ENCODE measurements around the gene PRR19. TPM values are rescaled to one million over a fixed set of nuclear protein-coding genes. Genes with fewer than 3 reads are reported as not detected.

PRR19 gene
- total RNA-seq, 6 experiments from 2014 or later, result 0.67 to 2.0 (median 0.86) TPM

- Mint-ChIP-seq H3K4me3 (peak overlapping the region; percentile 90), H3K36me3 (ENCODE audit: low read depth) (peaks cover 3% of the 10 kb centered on the region), H3K4me1 (ENCODE audit: low read depth) (peaks cover 30% of the 10 kb centered on the region), H3K27me3 (ENCODE audit: insufficient read depth) (peaks cover 1% of the 10 kb centered on the region), H3K9me3 (no peaks in the 10 kb centered on the region), H3K27ac (peak overlapping the region; percentile 66; the same call in 1 of the 2 replicates)
- DNase-seq, result no peak
- TF ChIP-seq, protein P1, sequence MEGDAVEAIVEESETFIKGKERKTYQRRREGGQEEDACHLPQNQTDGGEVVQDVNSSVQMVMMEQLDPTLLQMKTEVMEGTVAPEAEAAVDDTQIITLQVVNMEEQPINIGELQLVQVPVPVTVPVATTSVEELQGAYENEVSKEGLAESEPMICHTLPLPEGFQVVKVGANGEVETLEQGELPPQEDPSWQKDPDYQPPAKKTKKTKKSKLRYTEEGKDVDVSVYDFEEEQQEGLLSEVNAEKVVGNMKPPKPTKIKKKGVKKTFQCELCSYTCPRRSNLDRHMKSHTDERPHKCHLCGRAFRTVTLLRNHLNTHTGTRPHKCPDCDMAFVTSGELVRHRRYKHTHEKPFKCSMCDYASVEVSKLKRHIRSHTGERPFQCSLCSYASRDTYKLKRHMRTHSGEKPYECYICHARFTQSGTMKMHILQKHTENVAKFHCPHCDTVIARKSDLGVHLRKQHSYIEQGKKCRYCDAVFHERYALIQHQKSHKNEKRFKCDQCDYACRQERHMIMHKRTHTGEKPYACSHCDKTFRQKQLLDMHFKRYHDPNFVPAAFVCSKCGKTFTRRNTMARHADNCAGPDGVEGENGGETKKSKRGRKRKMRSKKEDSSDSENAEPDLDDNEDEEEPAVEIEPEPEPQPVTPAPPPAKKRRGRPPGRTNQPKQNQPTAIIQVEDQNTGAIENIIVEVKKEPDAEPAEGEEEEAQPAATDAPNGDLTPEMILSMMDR (IDR thresholded peaks at IDR 0.05), result no peak
Observed at GRCh38 chr19:42303101-42303464, 1.2 kb downstream of the PRR19 start.

- DNase-seq, result no peak
- peaks cover 2% of the 10 kb centered on the region for H3K27me3 Mint-ChIP-seq (ENCODE audit: insufficient read depth)
- H3K4me3 Mint-ChIP-seq, result no peak overlapping the region; the same call in 1 of the 2 replicates
- peaks cover 5% of the 10 kb centered on the region for H3K36me3 Mint-ChIP-seq (ENCODE audit: low read depth)
- H3K9me3 Mint-ChIP-seq, result no peaks in the 10 kb centered on the region
- TF ChIP-seq, protein P1 (IDR thresholded peaks at IDR 0.05), result no peak
- no peak overlapping the region for H3K27ac Mint-ChIP-seq
- peaks cover 30% of the 10 kb centered on the region for H3K4me1 Mint-ChIP-seq (ENCODE audit: low read depth)
Observed at GRCh38 chr19:42303876-42304275, 1.9 kb downstream of the PRR19 start.

- TF ChIP-seq, protein P1 (IDR thresholded peaks at IDR 0.05), result no peak
- DNase-seq, result no peak
- Mint-ChIP-seq H3K27ac (no peak overlapping the region), H3K4me3 (no peak overlapping the region), H3K4me1 (ENCODE audit: low read depth) (peaks cover 23% of the 10 kb centered on the region), H3K36me3 (ENCODE audit: low read depth) (peaks cover 5% of the 10 kb centered on the region), H3K9me3 (no peaks in the 10 kb centered on the region), H3K27me3 (ENCODE audit: insufficient read depth) (peaks cover 12% of the 10 kb centered on the region)
Observed at GRCh38 chr19:42306646-42307045, 4.7 kb downstream of the PRR19 start.

GRCh38 chr19:42309686-42310085, 7.8 kb downstream of the PRR19 start:
- Mint-ChIP-seq H3K9me3 (no peaks in the 10 kb centered on the region), H3K4me1 (ENCODE audit: low read depth) (0 out of 2 replicates have a peak, but pooled peaks cover 5% of the 10 kb centered on the region), H3K4me3 (no peak overlapping the region), H3K27ac (no peak overlapping the region), H3K36me3 (ENCODE audit: low read depth) (peaks cover 5% of the 10 kb centered on the region), H3K27me3 (ENCODE audit: insufficient read depth) (peaks cover 29% of the 10 kb centered on the region)
- DNase-seq, result no peak
- TF ChIP-seq, protein P1 (IDR thresholded peaks at IDR 0.05), result no peak

- no peak for DNase-seq
- Mint-ChIP-seq H3K4me1 (ENCODE audit: low read depth) (peaks cover 5% of the 10 kb centered on the region), H3K4me3 (no peak overlapping the region), H3K27me3 (ENCODE audit: insufficient read depth) (peaks cover 34% of the 10 kb centered on the region), H3K36me3 (ENCODE audit: low read depth) (peaks cover 5% of the 10 kb centered on the region), H3K9me3 (no peaks in the 10 kb centered on the region), H3K27ac (no peak overlapping the region)
- TF ChIP-seq, protein P1 (IDR thresholded peaks at IDR 0.05), result peak; percentile 40; the same call in 1 of the 2 replicates
Observed at GRCh38 chr19:42311657-42312056, 9.7 kb downstream of the PRR19 start.

DNA sequence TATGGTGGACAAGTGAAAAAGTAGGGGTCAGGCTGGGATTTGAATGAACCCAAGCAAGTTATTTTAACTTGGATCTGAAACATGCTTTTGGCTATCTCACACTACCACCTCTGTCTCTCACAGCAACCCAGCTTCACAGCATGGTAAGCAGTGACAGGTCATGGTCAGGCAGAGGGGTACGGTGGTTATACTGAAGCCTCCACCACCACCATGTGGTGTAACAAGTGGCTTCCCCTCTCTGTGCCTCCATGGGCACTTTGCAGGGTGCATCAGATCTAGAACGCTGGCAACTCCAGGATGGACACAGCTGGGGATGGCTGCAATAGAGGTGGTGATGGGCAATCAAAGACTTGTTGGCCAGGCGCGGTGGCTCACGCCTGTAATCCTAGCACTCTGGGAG, 10.4 kb downstream of the PRR19 start:
- Mint-ChIP-seq H3K4me3 (peak overlapping the region; percentile 74; the same call in 1 of the 2 replicates), H3K27me3 (ENCODE audit: insufficient read depth) (peaks cover 34% of the 10 kb centered on the region), H3K4me1 (ENCODE audit: low read depth) (peaks cover 12% of the 10 kb centered on the region), H3K9me3 (no peaks in the 10 kb centered on the region), H3K27ac (no peak overlapping the region), H3K36me3 (ENCODE audit: low read depth) (peaks cover 5% of the 10 kb centered on the region)
- TF ChIP-seq, protein P1 (IDR thresholded peaks at IDR 0.05), result no peak
- DNase-seq, result no peak
